Kidney capillary endothelial cell (primary cell): ENCODE results near the gene TMEM128.
"Not testable (repeated sequence)": the region's sequence is repeated elsewhere in the genome, so short reads cannot be mapped to it uniquely, and the experiment has no call there.

Source experiments
- DNase-seq: peaks from one replicate; pipeline ENCODE4 v3.0.0-alpha.2; 2018; ENCODE audit warnings: low spot score

Gene TMEM128

GRCh38 chr4:4248029-4248884, at the start of gene TMEM128:
Gene TMEM128, minus strand, starts transcription at chr4:4248223. Its CDS starts 21 bp downstream, at chr4:4248202.
- peak; percentile 90 for DNase-seq

- DNase-seq, result no peak
Measured at GRCh38 chr4:4296283-4296846, 48.3 kb upstream of the TMEM128 start.

GRCh38 chr4:4293279-4293678, 45.3 kb upstream of the TMEM128 start:
- no peak for DNase-seq

GRCh38 chr4:4289941-4290850, 42.2 kb upstream of the TMEM128 start, which contains the start of the genes LYAR and ZBTB49:
Gene LYAR, minus strand, starts transcription at chr4:4290154. Its CDS starts 6,412 bp downstream, at chr4:4283742.
Gene ZBTB49, plus strand, starts transcription at chr4:4290251. Its CDS starts 9,695 bp downstream, at chr4:4299946.
- peak; percentile 82 for DNase-seq

GRCh38 chr4:4289597-4289940, 41.5 kb upstream of the TMEM128 start:
- peak; percentile 40 for DNase-seq

GRCh38 chr4:4289055-4289454, 41.0 kb upstream of the TMEM128 start:
- no peak for DNase-seq

- no peak for DNase-seq
Measured at GRCh38 chr4:4288098-4288497, 40.1 kb upstream of the TMEM128 start.

- DNase-seq, result no peak
Measured at GRCh38 chr4:4284827-4285618, 37.0 kb upstream of the TMEM128 start.

GRCh38 chr4:4281787-4282186, 33.8 kb upstream of the TMEM128 start:
- no peak for DNase-seq

- no peak for DNase-seq
Measured at GRCh38 chr4:4277531-4277930, 29.5 kb upstream of the TMEM128 start.

GRCh38 chr4:4274226-4274625, 26.2 kb upstream of the TMEM128 start:
- DNase-seq, result no peak

GRCh38 chr4:4271912-4272311, 23.9 kb upstream of the TMEM128 start:
- DNase-seq, result no peak

GRCh38 chr4:4270529-4270928, 22.5 kb upstream of the TMEM128 start:
- no peak for DNase-seq

GRCh38 chr4:4269856-4270255, 21.8 kb upstream of the TMEM128 start:
- DNase-seq, result peak; percentile 59

GRCh38 chr4:4269331-4269731, 21.3 kb upstream of the TMEM128 start:
- DNase-seq, result no peak

- no peak for DNase-seq
Measured at GRCh38 chr4:4268776-4269175, 20.8 kb upstream of the TMEM128 start.

GRCh38 chr4:4267981-4268380, 20.0 kb upstream of the TMEM128 start:
- no peak for DNase-seq

GRCh38 chr4:4260185-4260751, 12.2 kb upstream of the TMEM128 start:
- peak; percentile 37 for DNase-seq

GRCh38 chr4:4259484-4260100, 11.6 kb upstream of the TMEM128 start:
- no peak for DNase-seq

GRCh38 chr4:4257705-4258104, 9.7 kb upstream of the TMEM128 start:
- not testable (repeated sequence) for DNase-seq

GRCh38 chr4:4256799-4257198, 8.8 kb upstream of the TMEM128 start:
- no peak for DNase-seq
